SIG-M5 (cell line): ENCODE measurements around the gene SPTLC3.

ENCODE experiments used
- DNase-seq: peaks from one replicate; lab custom pipeline; 2025; lab: John Stamatoyannopoulos, UW

The SPTLC3 gene

DNA sequence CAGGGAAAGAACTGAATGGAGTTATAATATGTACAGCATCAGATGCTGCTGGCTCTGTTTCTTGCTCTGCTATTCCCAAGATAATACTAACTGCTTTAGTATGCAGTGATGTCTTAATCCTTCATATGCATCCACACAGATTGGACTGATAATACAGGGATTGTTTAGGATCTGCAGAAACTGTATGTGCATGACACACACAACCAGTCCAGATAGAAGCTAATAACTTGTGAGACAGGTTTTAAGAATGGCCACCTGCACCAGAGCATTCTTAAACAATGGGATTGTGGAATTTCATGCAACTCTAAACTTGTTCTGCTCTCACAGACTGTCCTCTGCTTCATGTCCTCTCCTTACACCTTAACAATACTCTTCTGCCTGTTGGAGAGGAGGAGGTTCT, 90.9 kb downstream of the SPTLC3 start:
- DNase-seq, result no peak

DNA sequence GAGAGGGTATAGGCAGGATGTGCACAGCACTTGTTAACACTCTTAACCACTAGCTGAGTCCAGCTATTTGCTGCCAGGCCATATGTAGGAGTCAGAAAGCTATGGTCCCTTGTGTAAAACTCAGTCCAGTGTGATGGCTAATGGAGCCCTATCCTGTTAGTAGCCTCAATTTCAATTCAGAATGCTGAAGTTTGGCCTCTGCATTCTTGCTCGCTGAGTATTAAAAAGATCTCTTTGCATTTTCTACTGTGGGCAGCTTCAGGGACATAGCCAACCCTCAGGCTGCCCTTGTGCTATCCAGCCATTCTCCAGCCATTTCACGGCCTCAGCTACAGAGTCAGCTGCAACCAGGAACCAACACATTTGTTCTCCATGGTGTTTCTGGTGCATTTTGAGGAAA, 92.5 kb downstream of the SPTLC3 start:
- no peak for DNase-seq

DNA sequence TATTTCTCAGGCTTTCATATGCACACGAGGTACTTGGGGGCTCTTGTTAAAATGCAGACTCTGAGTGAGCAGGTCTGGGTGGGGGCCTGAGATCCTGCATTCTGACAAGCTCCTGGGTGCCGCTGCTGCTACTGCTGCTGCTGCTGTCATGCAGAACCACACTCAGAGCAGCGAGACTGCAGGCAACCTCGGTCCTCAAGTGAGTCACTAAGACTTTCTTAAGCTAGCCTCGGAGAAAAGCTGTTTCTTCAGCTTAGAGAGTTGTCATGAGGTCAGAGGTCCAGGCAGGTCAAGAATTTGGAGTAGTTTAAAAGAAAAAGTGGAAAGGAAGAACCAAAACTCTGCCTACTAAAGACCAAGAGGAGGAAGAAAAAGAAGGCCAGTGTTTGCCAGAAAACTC, 92.9 kb downstream of the SPTLC3 start:
- DNase-seq, result no peak

DNA sequence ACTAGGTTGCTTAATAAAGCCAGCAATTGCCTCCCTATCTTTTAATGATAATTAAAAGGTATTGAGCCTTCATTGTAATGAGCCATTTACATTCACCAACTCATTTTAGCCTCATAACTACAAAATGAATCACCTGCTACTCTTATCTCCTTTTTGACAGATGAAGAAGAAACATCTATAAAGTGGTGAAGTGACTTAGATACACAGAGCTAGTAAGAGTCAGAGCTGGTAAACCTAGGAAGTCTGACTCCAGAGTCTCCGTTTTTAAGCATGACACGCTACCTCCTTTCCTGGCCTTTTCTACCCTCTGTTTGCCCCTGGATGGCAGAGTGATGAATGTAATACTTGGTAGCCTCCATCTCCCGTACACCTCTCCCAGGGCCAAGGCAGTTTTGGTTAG, 93.5 kb downstream of the SPTLC3 start:
- DNase-seq, result no peak

DNA sequence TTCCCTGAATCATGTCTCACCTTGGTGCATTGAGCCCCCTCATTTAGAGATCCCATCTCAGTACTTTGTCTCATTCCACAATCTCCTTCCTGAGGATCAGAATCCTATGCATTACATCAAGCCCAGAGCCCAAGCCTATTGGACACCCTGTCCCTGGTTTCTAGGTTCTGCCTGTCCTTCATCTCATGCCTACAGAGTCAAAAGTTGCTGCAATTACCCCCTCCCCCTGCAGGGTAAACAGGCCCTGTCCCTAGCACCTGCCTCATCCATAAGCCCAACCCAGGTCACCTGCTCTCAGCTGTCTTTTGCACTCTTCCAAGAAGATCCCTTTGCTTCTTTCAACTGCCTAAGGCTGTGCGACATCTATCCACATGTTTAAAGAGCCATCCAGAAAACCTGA, 93.9 kb downstream of the SPTLC3 start:
- DNase-seq, result no peak

DNA sequence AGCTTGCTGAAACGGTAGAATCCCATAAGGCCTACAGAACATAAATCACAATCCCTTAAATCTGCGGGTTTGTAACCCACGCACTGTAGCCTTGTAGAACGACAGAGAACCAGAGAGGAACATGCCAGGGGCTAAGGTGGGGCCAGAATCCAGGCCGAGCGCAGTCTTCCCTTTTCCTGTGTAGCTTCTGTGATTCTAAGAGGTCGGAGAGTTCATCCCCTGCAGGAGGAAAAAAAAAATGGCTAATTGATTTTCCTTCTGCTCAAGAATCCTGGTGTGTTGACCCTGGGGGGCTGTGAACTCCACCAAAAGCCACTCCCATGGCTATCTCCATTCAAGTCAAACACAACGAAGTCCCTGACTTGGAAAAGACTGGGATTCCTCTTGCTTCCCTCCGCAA, 96.3 kb downstream of the SPTLC3 start:
- DNase-seq, result no peak

DNA sequence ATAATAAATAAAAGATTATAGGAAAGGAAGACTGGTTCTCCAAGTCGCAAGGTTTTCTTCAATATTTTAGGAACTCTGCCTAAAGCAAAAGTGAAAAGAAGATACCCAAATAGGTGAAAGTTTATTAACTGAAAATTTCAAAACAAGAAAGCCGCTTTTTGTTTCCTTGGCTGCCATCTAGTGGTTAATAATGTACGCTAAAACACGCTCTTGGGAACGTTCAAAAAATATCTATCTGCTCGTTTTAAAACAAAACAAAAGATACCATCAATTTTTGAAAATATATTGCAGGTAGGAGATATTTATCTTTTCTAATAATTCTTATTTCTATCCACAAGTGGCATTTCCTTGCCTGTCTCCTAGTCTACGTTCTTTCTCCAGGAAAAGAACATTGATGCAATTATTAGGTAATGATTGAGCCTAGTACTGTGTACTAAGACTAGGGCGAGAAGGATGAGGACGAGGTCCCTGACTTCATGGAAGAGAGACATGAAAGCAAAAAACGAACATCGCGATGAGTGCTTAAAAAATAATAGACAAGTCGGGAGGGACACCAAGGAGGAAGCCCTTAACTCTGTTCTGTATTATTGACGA, 97.2 kb downstream of the SPTLC3 start:
- no peak for DNase-seq

DNA sequence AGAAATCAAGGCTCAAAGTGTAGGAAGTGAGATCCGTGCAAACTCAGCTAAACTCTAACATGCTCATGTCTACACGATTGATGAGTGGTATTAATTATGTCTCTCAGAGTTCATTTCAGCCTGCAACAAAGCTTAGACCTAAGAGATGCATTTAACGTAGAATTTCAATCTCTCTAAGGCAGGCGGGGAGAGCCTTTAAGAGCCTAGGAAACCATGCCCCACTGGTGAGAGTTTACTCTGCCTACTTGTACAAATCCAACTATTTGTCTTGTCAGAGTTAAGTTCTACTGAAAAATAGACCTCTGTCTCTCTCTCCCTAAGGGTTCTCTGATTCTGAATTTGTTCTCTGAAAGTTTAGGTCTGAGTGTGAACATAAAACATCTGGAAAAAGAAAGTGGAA, 100.9 kb downstream of the SPTLC3 start:
- DNase-seq, result no peak

DNA sequence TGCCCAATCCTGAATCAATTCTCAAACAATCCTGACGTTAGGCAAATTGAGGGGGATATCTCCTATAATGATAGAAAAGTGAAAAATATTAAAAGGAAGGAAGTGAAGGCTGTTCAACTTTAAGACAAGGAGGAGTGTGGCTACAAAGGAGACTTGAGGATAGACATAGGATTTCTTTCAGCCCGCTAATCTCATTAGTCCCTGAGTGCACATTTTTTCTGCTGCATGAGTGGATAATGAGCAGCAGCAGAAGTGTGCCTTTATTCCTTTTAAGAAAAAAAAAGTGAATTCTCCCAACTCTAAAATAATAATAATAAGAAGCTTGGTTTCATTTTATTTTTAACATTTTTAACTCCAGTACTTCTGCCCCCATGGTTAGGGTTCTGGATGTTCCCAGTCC, 102.0 kb downstream of the SPTLC3 start:
- DNase-seq, result no peak

DNA sequence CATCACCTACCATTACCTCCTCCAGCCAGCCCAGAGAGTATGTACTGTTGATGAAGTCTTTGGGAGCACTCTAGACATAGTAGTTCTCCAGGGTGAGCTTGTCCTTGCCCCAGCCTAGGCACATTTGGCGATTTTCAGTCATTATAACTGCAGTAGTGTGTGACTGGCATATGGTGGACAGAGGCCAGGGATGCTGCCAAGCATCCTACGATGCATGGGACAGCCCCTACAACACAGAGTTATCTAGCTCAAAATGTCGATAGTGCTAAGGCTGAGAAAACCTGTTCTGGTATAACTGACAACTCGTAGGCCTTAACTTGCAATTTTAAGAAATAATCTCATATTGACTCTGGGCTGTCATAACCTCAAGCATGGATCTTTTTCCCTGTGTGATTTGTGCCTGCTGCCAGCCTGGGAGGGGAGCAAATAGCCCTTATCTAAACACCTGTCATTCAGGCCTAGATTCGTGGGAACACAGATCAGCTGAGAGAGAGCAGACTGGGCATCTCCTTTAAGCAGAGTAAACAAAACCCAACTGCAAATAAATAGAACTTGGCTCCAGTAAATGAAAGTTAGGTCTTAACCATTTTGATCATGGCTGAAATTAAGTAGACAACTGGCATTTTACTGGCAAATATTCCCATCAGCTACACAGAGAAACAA, 102.6 kb downstream of the SPTLC3 start:
- DNase-seq, result no peak

DNA sequence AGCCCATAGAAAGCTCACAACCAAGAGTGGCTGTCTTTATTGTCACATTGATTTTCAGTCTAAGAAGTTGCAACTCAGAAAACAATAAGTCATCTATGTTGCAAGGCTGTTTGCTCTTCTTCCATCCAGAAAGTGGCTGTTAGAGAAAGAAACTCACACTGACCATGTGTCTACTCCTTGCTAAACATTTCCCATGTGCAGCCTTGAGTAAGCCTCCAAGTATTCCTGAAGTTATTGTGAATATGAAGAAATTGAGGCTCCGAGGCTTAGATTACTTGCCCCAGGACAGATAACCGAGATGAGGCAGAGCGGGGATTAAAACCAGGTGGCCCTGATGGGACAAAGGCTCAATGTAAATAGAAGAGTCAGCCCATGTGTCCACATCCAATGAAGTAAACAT, 105.0 kb downstream of the SPTLC3 start:
- no peak for DNase-seq

DNA sequence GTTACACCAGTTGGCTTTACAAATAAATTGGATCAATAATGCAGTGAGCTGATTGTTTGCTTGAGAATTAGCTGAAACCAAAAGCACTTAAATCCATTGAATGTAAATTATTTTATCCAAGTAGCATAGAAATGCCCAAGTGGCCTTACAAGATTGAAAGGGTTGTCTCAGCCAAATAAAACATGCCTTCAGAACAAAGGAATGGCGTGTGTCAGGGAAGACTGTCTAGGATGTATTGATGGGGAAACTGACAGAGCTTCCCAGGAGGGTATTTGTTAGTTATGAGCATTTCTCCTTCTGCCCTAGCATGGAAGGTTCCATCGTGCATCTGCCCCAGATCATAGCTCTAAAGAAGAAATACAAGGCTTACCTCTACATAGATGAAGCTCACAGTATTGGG, 108.4 kb downstream of the SPTLC3 start:
- DNase-seq, result no peak

DNA sequence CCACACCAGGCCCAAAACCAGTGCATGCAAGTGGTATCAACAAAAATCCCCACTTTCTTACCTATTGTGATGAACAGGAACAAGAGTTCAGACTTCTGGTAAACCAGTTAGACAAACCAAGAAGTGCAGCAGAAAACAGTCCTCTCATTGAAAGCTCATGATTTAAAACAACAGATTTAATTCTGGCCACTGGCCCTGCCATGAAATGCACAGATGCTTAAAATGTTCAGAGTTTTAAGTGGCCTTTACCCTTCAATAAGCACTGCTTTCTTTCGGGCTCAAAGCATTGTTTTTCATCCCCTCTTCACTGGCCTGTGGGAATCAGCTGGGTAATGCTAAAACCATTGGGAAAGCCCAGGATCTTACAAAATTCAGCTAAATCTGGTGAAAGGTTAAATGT, 109.9 kb downstream of the SPTLC3 start:
- no peak for DNase-seq

DNA sequence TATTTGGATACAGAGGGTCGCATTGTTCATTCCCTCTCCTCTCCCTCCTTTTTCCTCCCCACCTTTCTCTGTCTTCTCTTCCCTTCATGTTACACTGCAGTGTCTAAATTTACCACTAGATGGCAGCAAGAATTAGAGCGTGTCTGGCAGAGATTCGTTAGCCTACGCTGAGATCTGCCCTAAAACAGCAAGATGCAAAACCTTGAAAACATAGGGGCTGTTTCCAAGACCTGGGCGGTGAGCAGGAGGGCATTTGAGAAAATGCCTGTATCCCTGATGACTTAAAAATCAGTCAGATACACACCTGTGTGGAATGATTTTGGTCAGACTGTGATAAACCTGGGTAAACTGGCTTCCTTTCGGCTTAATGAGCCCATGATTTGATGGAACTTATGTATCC, 110.8 kb downstream of the SPTLC3 start:
- DNase-seq, result no peak

DNA sequence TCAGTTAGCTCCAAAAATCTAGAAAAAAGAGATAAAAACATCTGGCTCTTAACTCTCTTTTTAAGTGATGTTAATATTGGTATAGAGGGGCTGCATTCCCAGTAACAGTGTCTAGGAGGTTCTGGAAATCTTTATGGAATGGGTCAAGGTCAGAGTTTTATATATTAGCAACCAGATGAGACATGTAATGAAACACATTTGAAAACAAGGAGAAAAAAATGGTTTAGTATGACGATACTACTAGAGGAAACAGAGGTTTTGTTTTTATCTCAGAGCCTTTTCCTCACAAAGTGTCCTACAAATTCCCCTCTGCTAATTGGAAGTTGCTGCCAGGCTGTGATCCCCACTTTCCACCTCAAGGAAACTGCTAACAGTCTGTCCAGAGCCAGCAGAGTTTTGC, 111.7 kb downstream of the SPTLC3 start:
- no peak for DNase-seq

DNA sequence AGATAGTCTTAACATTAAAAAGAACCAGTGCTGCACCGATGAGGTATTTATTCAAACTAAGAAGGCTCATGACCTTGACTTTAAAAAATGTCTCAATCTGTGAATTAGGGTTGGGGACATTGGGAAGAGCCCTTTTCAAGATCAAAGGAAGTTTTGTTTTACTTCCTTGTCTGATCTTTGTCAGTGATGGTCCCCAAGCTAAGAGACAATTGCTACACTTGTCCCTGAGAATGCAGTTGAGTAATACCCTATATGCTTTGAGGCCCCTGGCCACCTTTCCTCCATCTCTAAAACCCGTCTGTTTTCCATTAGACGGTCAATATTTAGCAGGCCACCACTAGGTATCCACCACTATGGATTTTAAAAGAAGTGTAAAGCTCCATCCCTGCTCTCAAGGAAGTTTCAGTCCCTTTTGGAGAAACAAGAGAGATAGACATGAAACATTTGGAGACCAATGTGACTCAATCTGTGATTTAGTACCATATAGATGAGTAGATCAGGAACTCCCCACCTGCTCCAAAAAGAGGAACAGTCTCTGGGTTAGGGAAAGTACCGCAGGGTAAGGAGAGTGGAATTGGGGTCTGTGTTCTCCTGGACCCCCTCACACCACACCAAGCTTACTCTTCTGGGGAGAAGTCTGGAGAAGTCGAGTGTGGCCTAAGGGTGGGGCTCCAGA, 113.2 kb downstream of the SPTLC3 start:
- no peak for DNase-seq

DNA sequence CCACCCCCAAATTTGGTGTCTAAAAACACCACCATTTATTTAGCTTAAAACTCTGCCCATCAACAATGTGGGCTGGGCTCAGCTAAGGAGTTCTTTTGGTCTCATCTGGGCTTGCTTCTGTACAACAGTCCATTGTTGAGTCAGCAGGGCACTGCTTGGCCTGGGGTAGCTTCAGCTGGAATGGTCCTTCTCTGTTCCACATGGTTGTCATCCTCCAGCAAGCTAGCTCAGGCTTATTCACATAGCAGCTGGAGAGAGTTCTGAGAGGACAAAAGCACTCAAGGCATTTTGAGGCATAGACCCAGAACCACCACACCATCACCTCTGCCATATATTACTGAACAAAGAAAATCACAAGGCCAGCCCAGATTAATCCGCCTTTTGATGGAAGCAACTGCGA, 116.7 kb downstream of the SPTLC3 start:
- DNase-seq, result no peak

DNA sequence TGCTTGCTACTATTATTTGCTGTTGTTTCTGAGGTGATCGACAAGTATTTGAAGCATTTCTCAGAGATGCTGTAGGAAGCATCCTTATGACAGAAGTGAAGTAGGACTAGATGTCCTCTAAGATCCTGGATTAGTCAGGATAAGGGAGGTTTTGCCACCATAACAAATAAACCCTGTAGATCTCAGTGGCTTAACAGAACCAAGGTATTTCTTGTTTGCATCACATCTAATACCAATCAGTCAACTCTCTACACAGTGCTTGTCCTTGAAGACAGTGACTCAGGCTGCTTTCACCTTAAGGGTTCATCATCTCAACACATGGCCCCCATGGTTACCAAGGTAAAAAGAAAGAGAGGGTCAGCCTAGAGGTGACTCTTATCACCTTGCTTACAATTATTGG, 119.4 kb downstream of the SPTLC3 start:
- no peak for DNase-seq

DNA sequence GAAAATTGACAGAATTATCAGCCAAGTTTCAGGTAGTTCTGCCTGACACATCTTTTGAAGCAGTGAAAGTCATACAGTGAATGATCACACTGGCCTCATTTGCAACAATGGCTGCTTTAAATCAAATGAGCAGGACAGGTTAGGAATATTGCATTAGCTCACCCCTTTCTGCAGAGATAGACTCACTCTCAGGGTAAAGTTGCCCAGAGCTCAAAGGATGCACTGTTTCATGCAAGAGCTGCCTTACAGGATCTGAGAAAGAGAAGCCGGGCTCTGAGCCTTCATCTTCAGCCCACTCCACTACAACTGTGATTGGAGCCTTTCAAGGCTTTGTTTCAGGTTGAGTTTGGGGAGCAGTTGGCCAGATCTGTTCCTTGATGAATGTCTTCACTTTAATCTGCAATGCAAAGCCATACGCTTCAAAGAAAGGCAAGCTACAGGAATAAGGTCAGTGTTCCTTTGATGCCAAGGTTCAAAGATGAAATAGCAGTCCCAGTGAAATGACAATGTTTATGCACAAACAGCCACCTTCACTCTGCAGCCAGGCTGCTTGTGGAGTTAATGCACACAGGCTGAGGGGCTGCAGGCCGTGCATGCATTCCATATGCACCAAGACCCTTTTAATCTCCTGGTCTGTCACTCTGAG, 121.4 kb downstream of the SPTLC3 start:
- DNase-seq, result no peak

DNA sequence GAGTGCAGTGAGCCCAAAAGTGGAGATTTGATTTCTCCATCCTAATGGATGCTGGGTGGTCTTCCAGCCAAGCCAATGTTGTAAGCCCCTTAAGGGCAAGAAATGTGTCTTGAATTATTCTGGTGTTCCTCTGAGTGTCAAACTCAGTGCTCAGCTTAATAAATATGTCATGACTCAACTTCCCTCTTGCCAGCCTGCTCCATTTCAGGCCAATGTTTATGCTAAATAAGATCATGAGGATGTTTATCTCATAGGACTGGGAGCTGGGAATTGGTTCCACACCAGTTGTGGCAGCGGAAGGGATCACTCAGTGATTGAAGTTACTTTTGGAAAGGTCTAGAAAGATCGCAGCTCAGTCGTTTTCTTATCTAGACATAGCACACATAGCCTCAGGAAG, 121.9 kb downstream of the SPTLC3 start:
- DNase-seq, result no peak

DNA sequence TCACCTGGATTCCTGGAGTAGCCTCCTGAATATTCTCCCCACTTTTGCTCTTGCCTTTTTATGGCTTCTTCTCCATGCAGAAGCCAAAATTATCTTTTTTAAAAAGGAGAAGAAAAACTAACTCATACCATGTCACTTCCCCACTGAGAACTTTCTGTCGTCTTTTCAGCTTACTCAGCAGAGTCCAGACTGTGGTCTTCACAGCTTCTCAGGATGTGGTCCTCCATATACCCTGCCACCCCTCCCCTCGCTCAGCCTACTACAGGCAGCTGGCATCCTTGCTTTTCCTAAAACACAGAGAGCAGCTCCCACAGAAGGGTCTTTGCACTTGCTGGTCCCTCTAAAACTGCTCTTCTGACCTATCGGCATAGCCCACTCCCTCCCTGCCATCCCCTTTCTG, 122.9 kb downstream of the SPTLC3 start:
- no peak for DNase-seq

DNA sequence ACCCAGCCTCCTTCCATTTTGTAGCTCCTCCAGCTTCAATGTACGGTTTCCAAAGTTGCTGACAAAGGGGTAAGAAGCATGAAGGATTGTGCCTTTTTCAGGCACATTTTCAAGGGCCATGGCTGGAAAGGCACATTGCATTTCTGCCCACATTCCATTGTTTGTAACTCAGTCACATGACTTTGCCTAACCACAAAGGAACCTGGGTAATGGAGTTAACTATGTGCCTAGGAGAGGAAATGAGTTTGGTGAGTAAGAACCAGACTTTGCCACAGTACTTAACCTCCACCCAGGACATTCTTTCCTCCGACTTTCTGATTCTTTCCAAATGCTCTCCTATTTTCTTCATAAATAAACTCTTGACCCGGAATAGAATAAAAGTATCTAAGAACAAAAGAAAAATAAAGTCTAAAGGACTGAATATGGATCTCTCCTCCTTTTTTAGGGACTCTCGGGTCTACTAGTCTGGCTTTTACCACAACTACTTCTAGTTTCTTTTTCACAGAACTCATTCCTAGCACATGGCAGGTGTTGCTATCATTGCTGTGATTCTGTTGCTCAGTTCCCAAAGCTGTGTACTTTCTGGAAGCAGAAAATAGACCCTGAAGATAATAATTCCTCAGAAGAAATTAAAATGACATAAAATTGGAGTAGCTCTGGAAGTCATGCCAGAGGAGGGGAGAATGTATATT, 130.8 kb downstream of the SPTLC3 start:
- DNase-seq, result no peak

DNA sequence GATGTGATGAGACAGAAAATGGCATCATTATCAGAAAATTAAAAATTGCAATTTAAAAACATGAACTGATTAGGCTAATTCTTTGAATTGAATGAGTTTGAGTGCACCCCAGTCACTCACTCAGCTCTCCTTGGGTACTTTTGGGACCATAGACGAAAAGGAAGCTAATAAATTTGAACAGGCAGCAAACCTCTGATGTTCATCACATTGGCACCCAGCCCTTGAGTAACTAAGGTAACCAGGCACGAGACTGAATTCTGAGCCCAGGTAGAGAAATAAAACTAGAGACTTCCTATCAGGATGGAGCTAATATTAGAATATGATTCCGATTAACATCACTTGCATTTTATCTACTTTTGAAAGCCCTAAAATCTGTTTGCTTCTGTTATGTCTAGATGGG, 131.4 kb downstream of the SPTLC3 start:
- no peak for DNase-seq
